Measurements from ENCODE around the gene SLC35F3.

DNA sequence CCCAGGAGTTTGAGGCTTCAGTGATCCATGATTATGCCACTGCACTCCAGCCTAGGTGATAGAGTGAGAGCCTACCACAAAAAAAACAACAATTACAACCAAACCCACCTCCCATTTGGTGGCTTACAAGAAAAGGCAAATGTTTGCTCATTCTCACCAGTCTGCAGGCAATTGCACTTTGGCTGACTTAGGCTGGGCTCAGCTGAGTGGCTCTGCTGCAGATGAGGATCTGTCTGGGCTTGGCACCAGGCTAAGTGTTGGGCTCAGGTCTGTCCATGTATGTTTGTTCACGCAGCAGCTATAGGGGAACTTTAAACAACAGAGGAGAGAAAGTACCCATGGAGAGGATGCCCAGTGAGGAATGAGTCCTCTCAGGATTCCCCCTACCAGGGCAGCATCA lies 440.8 kb downstream of the SLC35F3 start:
- TF ChIP-seq, protein P1, sequence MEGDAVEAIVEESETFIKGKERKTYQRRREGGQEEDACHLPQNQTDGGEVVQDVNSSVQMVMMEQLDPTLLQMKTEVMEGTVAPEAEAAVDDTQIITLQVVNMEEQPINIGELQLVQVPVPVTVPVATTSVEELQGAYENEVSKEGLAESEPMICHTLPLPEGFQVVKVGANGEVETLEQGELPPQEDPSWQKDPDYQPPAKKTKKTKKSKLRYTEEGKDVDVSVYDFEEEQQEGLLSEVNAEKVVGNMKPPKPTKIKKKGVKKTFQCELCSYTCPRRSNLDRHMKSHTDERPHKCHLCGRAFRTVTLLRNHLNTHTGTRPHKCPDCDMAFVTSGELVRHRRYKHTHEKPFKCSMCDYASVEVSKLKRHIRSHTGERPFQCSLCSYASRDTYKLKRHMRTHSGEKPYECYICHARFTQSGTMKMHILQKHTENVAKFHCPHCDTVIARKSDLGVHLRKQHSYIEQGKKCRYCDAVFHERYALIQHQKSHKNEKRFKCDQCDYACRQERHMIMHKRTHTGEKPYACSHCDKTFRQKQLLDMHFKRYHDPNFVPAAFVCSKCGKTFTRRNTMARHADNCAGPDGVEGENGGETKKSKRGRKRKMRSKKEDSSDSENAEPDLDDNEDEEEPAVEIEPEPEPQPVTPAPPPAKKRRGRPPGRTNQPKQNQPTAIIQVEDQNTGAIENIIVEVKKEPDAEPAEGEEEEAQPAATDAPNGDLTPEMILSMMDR (conservative IDR thresholded peaks at IDR 0.05; ENCODE audit: low read length): no peak
- no peak for TF ChIP-seq EZH2phosphoT487 (IDR thresholded peaks at IDR 0.05; ENCODE audit: borderline replicate concordance, low read depth, low read length)
